Mesenchymal stem cell (in vitro differentiated cells and primary cell): ENCODE measurements around the gene SYNE1.
A peak's percentile ranks its signal among the peaks of the same experiment; 100 is the strongest.

ENCODE experiments used
- DNase-seq: peaks from one replicate; pipeline ENCODE4 v3.0.0-alpha.2; 2013
- H2AFZ ChIP-seq: one replicate; pipeline ENCODE4 v1.6.1; 2013; ENCODE audit warnings: low read depth, mild to moderate bottlenecking, control low read depth, inconsistent platforms, low read length, moderate library complexity
- H2AK5ac ChIP-seq: 2 replicates; pipeline ENCODE4 v1.6.1; 2013; ENCODE audit warnings: low read length, moderate library complexity, mild to moderate bottlenecking, inconsistent platforms; ENCODE audit not compliant: severe bottlenecking
- H2BK120ac ChIP-seq: one replicate; pipeline ENCODE4 v1.6.1; 2013; ENCODE audit warnings: low read depth, mild to moderate bottlenecking, inconsistent platforms, low read length, moderate library complexity
- H2BK12ac ChIP-seq, 2 experiments: one replicate each; pipeline ENCODE4 v1.6.1; 2013; ENCODE audit warnings: inconsistent platforms in 2 of 2, low read length in 2 of 2, mild to moderate bottlenecking in 2 of 2, moderate library complexity in 2 of 2, control low read depth in 1 of 2
- H2BK15ac ChIP-seq: one replicate; pipeline ENCODE4 v1.6.1; 2013; ENCODE audit warnings: mild to moderate bottlenecking, low read depth, inconsistent platforms; ENCODE audit not compliant: poor library complexity, severe bottlenecking
- H2BK5ac ChIP-seq: 2 replicates; pipeline ENCODE4 v1.6.1; 2013; ENCODE audit warnings: low read depth, mild to moderate bottlenecking, low read length, control low read depth, inconsistent platforms; ENCODE audit not compliant: poor library complexity, severe bottlenecking
- H3K14ac ChIP-seq, 2 experiments: one replicate each; pipeline ENCODE4 v1.6.1; 2013; ENCODE audit warnings: inconsistent platforms in 2 of 2, low read length in 2 of 2, control low read depth in 1 of 2, mild to moderate bottlenecking in 1 of 2, moderate library complexity in 1 of 2
- H3K18ac ChIP-seq, 2 experiments: one replicate each; pipeline ENCODE4 v1.6.1; 2013; ENCODE audit warnings: inconsistent platforms in 2 of 2, low read length in 2 of 2, control low read depth in 1 of 2, low read depth in 1 of 2, mild to moderate bottlenecking in 1 of 2
- H3K23ac ChIP-seq, 2 experiments: one replicate each; pipeline ENCODE4 v1.6.1; 2013; ENCODE audit warnings: inconsistent platforms in 2 of 2, low read length in 2 of 2, mild to moderate bottlenecking in 2 of 2, moderate library complexity in 2 of 2, control low read depth in 1 of 2
- H3K27ac ChIP-seq: 2 replicates; pipeline ENCODE4 v1.5.1; 2013; ENCODE audit warnings: mild to moderate bottlenecking, moderate library complexity, low read length, control low read depth, inconsistent platforms; ENCODE audit not compliant: poor library complexity, severe bottlenecking
- H3K27me3 ChIP-seq, 2 experiments: 2 replicates each; pipeline versions ENCODE4 v1.6.1 to v1.7.0; 2013; ENCODE audit warnings: low read length in 2 of 2, mild to moderate bottlenecking in 2 of 2, moderate library complexity in 2 of 2, control low read depth in 1 of 2, inconsistent platforms in 1 of 2; ENCODE audit not compliant: control insufficient read depth in 1 of 2, insufficient read depth in 1 of 2
- H3K36me3 ChIP-seq, 2 experiments: 2 replicates each; pipeline versions ENCODE4 v1.6.1 to v1.7.0; 2013; ENCODE audit warnings: low read length in 2 of 2, control low read depth in 1 of 2, inconsistent platforms in 1 of 2, low read depth in 1 of 2, mild to moderate bottlenecking in 1 of 2; ENCODE audit not compliant: insufficient read depth in 2 of 2, control insufficient read depth in 1 of 2
- H3K4ac ChIP-seq, 2 experiments: one replicate each; pipeline ENCODE4 v1.6.1; 2013; ENCODE audit warnings: inconsistent platforms in 2 of 2, low read length in 2 of 2, mild to moderate bottlenecking in 2 of 2, moderate library complexity in 2 of 2, control low read depth in 1 of 2, low read depth in 1 of 2
- H3K4me1 ChIP-seq: 2 replicates; pipeline ENCODE4 v1.6.1; 2013; ENCODE audit warnings: low read depth, low read length, control low read depth; ENCODE audit not compliant: control insufficient read depth, insufficient read depth
- H3K4me2 ChIP-seq: 2 replicates; pipeline ENCODE4 v1.6.1; 2013; ENCODE audit warnings: low read length, mild to moderate bottlenecking, inconsistent platforms; ENCODE audit not compliant: poor library complexity, severe bottlenecking
- H3K4me3 ChIP-seq, 2 experiments: 2 replicates each; pipeline versions ENCODE4 v1.5.1 to v1.7.0; 2013; ENCODE audit warnings: low read length in 2 of 2, mild to moderate bottlenecking in 2 of 2, control low read depth in 1 of 2, low read depth in 1 of 2; ENCODE audit not compliant: insufficient read depth in 1 of 2
- H3K79me1 ChIP-seq: replicated peaks from 2 replicates; pipeline ENCODE4 v1.6.1; 2013; ENCODE audit warnings: mild to moderate bottlenecking, control low read depth, low read length, inconsistent platforms; ENCODE audit not compliant: poor library complexity, severe bottlenecking
- H3K9ac ChIP-seq: 2 replicates; pipeline ENCODE4 v1.7.0; 2013; ENCODE audit warnings: mild to moderate bottlenecking, low read length, moderate library complexity
- H3K9me3 ChIP-seq: 2 replicates; pipeline ENCODE4 v1.7.0; 2013; ENCODE audit warnings: mild to moderate bottlenecking, low read length; ENCODE audit not compliant: control insufficient read depth
- H4K8ac ChIP-seq: one replicate; pipeline ENCODE4 v1.6.1; 2013; ENCODE audit warnings: inconsistent platforms, mild to moderate bottlenecking, low read length, moderate library complexity
- H4K91ac ChIP-seq: one replicate; pipeline ENCODE4 v1.6.1; 2013; ENCODE audit warnings: mild to moderate bottlenecking, low read length, inconsistent platforms
- WGBS: methylation state at CpG from one replicate; pipeline ENCODE4 v1.1.7; 2013; ENCODE audit warnings: mixed read lengths; 5-methylcytosine and 5-hydroxymethylcytosine counted together

Gene SYNE1

GRCh38 chr6:152229330-152229729 is 407.8 kb downstream of the SYNE1 start:
- H4K91ac ChIP-seq: no peak overlapping the region
- no peak overlapping the region for H2BK12ac ChIP-seq
- no peaks in the 10 kb centered on the region for H3K27me3 ChIP-seq
- H3K4me1 ChIP-seq: no peaks in the 10 kb centered on the region
- H3K4me3 ChIP-seq: no peak overlapping the region
- no peak overlapping the region for H2AK5ac ChIP-seq
- H3K27ac ChIP-seq: no peak overlapping the region
- no CpG with 5 or more reads among the region's 4 CpGs for WGBS
- no peak overlapping the region for H2AFZ ChIP-seq
- H4K8ac ChIP-seq: no peak overlapping the region
- H2BK120ac ChIP-seq: no peak overlapping the region
- H3K36me3 ChIP-seq: peaks cover 12 to 69% of the 10 kb centered on the region in 2 experiments
- H3K23ac ChIP-seq: no peak overlapping the region
- peaks cover 1% of the 10 kb centered on the region for H3K79me1 ChIP-seq
- no peak for DNase-seq
- no peak overlapping the region for H2BK15ac ChIP-seq
- H3K18ac ChIP-seq: no peak overlapping the region
- no peak overlapping the region for H3K4me2 ChIP-seq
- H3K9me3 ChIP-seq: no peaks in the 10 kb centered on the region
- no peak overlapping the region for H3K14ac ChIP-seq
- no peak overlapping the region for H2BK5ac ChIP-seq
- H3K9ac ChIP-seq: no peak overlapping the region
- H3K4ac ChIP-seq: no peak overlapping the region

- Histone ChIP-seq H2AFZ (no peak overlapping the region), H3K23ac (no peak overlapping the region), H3K4me1 (no peaks in the 10 kb centered on the region), H3K14ac (no peak overlapping the region), H2BK5ac (no peak overlapping the region), H2AK5ac (no peak overlapping the region), H3K9ac (peak overlapping the region; percentile 58), H3K4me3 (no peak overlapping the region), H3K18ac (no peak overlapping the region), H4K91ac (no peak overlapping the region), H3K27me3 (no peaks in the 10 kb centered on the region), H3K79me1 (no peaks in the 10 kb centered on the region), H3K27ac (no peak overlapping the region), H3K9me3 (peaks cover 27% of the 10 kb centered on the region), H4K8ac (no peak overlapping the region), H3K4me2 (no peak overlapping the region), H3K4ac (no peak overlapping the region), H3K36me3 (peaks cover 18 to 72% of the 10 kb centered on the region in 2 experiments), H2BK12ac (no peak overlapping the region), H2BK120ac (no peak overlapping the region), H2BK15ac (no peak overlapping the region)
- DNase-seq: no peak
- WGBS: no CpG with 5 or more reads among the region's 2 CpGs
These were observed 411.0 kb downstream of the SYNE1 start for GRCh38 chr6:152226119-152226518.

GRCh38 chr6:152225241-152225934 is 411.8 kb downstream of the SYNE1 start:
- Histone ChIP-seq H3K4ac (no peak overlapping the region), H3K27me3 (no peaks in the 10 kb centered on the region), H2BK120ac (no peak overlapping the region), H3K4me2 (no peak overlapping the region), H3K9me3 (peaks cover 27% of the 10 kb centered on the region), H3K4me1 (no peaks in the 10 kb centered on the region), H4K91ac (no peak overlapping the region), H3K36me3 (peaks cover 21 to 72% of the 10 kb centered on the region in 2 experiments), H3K9ac (peak overlapping the region; percentile 58), H2BK15ac (no peak overlapping the region), H2BK12ac (no peak overlapping the region), H2AK5ac (no peak overlapping the region), H3K23ac (no peak overlapping the region), H2BK5ac (no peak overlapping the region), H3K4me3 (no peak overlapping the region), H4K8ac (no peak overlapping the region), H3K14ac (no peak overlapping the region), H3K27ac (no peak overlapping the region), H3K18ac (no peak overlapping the region), H2AFZ (no peak overlapping the region), H3K79me1 (no peaks in the 10 kb centered on the region)
- 95% methylated on average over 6 of the region's 7 CpGs for WGBS
- DNase-seq: peak; percentile 60

GRCh38 chr6:152223636-152224035 is 413.5 kb downstream of the SYNE1 start:
- peaks cover 18 to 73% of the 10 kb centered on the region in 2 experiments for H3K36me3 ChIP-seq
- H4K91ac ChIP-seq: no peak overlapping the region
- no peak overlapping the region for H3K14ac ChIP-seq
- no peak overlapping the region for H3K4ac ChIP-seq
- WGBS: 89% methylated on average over 3 of the region's 3 CpGs
- H3K18ac ChIP-seq: no peak overlapping the region
- H4K8ac ChIP-seq: no peak overlapping the region
- no peak overlapping the region for H3K23ac ChIP-seq
- no peak overlapping the region for H2AFZ ChIP-seq
- H3K9ac ChIP-seq: no peak overlapping the region
- no peak overlapping the region for H3K27ac ChIP-seq
- H2AK5ac ChIP-seq: no peak overlapping the region
- peaks cover 27% of the 10 kb centered on the region for H3K9me3 ChIP-seq
- DNase-seq: no peak
- no peak overlapping the region for H2BK12ac ChIP-seq
- no peaks in the 10 kb centered on the region for H3K79me1 ChIP-seq
- no peak overlapping the region for H2BK120ac ChIP-seq
- H2BK15ac ChIP-seq: no peak overlapping the region
- no peak overlapping the region for H3K4me3 ChIP-seq
- no peaks in the 10 kb centered on the region for H3K4me1 ChIP-seq
- no peak overlapping the region for H2BK5ac ChIP-seq
- H3K27me3 ChIP-seq: no peaks in the 10 kb centered on the region
- no peak overlapping the region for H3K4me2 ChIP-seq
